GM19468 (cell line): Measurements from ENCODE around the gene UGT1A9.

Experiments
- ATAC-seq: cut with Tn5 transposase; IDR thresholded peaks from one replicate; pipeline ENCODE4 v1.9.1; 2021; ENCODE audit warnings: mild to moderate bottlenecking, moderate library complexity, moderate number of reproducible peaks; ENCODE audit not compliant: unreplicated experiment; ENCODE audit errors: extremely low read depth

The UGT1A9 gene

GRCh38 chr2:233791883-233792329 is 120.2 kb downstream of the UGT1A9 start:
- no peak for ATAC-seq

- ATAC-seq = no peak
Measured at GRCh38 chr2:233792720-233793119, 121.0 kb downstream of the UGT1A9 start.

GRCh38 chr2:233793465-233794127 is 121.9 kb downstream of the UGT1A9 start:
- ATAC-seq = no peak

GRCh38 chr2:233794128-233794658 is 122.5 kb downstream of the UGT1A9 start:
- no peak for ATAC-seq

GRCh38 chr2:233795735-233796171 is 124.1 kb downstream of the UGT1A9 start:
- no peak for ATAC-seq

- no peak for ATAC-seq
Measured at GRCh38 chr2:233796254-233796653, 124.6 kb downstream of the UGT1A9 start.

- ATAC-seq = no peak
Measured at GRCh38 chr2:233798335-233799086, 126.8 kb downstream of the UGT1A9 start.

GRCh38 chr2:233799087-233799665 is 127.5 kb downstream of the UGT1A9 start:
- no peak for ATAC-seq

- ATAC-seq = no peak
Measured at GRCh38 chr2:233799716-233800115, 128.0 kb downstream of the UGT1A9 start.

- ATAC-seq = no peak
Measured at GRCh38 chr2:233800208-233800607, 128.5 kb downstream of the UGT1A9 start.

- no peak for ATAC-seq
Measured at GRCh38 chr2:233801357-233802131, 129.8 kb downstream of the UGT1A9 start.

GRCh38 chr2:233802132-233802815 is 130.6 kb downstream of the UGT1A9 start:
- no peak for ATAC-seq

- no peak for ATAC-seq
Measured at GRCh38 chr2:233803292-233803911, 131.7 kb downstream of the UGT1A9 start.

GRCh38 chr2:233803994-233804393 is 132.3 kb downstream of the UGT1A9 start:
- no peak for ATAC-seq

GRCh38 chr2:233807215-233807865 is 135.6 kb downstream of the UGT1A9 start:
- no peak for ATAC-seq

- no peak for ATAC-seq
Measured at GRCh38 chr2:233807966-233808935, 136.6 kb downstream of the UGT1A9 start.

GRCh38 chr2:233810385-233810784 is 138.7 kb downstream of the UGT1A9 start:
- ATAC-seq = no peak

- ATAC-seq = no peak
Measured at GRCh38 chr2:233811087-233811486, 139.4 kb downstream of the UGT1A9 start.
